CD4-positive, CD25-positive, alpha-beta regulatory T cell (primary cell): Measurements from ENCODE around the gene SERP2. TPM values are rescaled to one million over a fixed set of nuclear protein-coding genes. Genes with fewer than 3 reads are reported as not detected.

Experiments
- ATAC-seq, 2 donors: fragments of 150-1000 bp; cut with Tn5 transposase; one replicate each; pipeline ENCODE4 v1.10.0; 2021; ENCODE audit warnings: low read depth in 2 of 2, moderate number of reproducible peaks in 2 of 2, moderate library complexity in 1 of 2
- DNase-seq, 3 donors: peaks; one replicate each; pipeline versions ENCODE4 v3.0.0 to v3.0.0-alpha.2; 2012 to 2022; ENCODE audit warnings: mixed read lengths in 1 of 3
- H3K27ac ChIP-seq: one replicate; pipeline ENCODE4 v1.7.0; 2013; ENCODE audit warnings: mild to moderate bottlenecking, low read length; ENCODE audit not compliant: insufficient read depth, poor library complexity, severe bottlenecking
- H3K27me3 ChIP-seq: one replicate; pipeline ENCODE4 v1.7.0; 2013; ENCODE audit warnings: low read length; ENCODE audit not compliant: control insufficient read depth, insufficient read depth
- H3K36me3 ChIP-seq: one replicate; pipeline ENCODE4 v1.7.0; 2013; ENCODE audit warnings: mild to moderate bottlenecking, low read length, moderate library complexity; ENCODE audit not compliant: control insufficient read depth, insufficient read depth
- H3K4me1 ChIP-seq: 2 replicates; pipeline ENCODE4 v1.7.0; 2013; ENCODE audit warnings: mild to moderate bottlenecking, low read length; ENCODE audit not compliant: insufficient read depth, control insufficient read depth, poor library complexity, severe bottlenecking
- H3K4me3 ChIP-seq: one replicate; pipeline ENCODE4 v1.7.0; 2013; ENCODE audit warnings: low read depth, mild to moderate bottlenecking, low read length, moderate library complexity
- H3K9me3 ChIP-seq, 2 experiments: 1 replicate in 1 of 2; 2 replicates in 1 of 2; pipeline ENCODE4 v1.7.0; 2013; ENCODE audit warnings: low read length in 2 of 2, mild to moderate bottlenecking in 1 of 2, moderate library complexity in 1 of 2; ENCODE audit not compliant: control insufficient read depth in 2 of 2
- H3K27ac Mint-ChIP-seq, 3 donors: one replicate each; pipeline ENCODE4 v1.8.0; 2020 to 2022; ENCODE audit warnings: mild to moderate bottlenecking in 3 of 3, mixed read lengths in 3 of 3, moderate library complexity in 2 of 3
- H3K27me3 Mint-ChIP-seq: one replicate; pipeline ENCODE4 v1.8.0; 2022; ENCODE audit warnings: mild to moderate bottlenecking, mixed read lengths
- H3K36me3 Mint-ChIP-seq: one replicate; pipeline ENCODE4 v1.8.0; 2020; ENCODE audit warnings: mixed read lengths
- H3K4me1 Mint-ChIP-seq, 4 donors: one replicate each; pipeline ENCODE4 v1.8.0; 2020 to 2022; ENCODE audit warnings: mixed read lengths in 4 of 4, mild to moderate bottlenecking in 1 of 4
- H3K4me3 Mint-ChIP-seq, 4 donors: one replicate each; pipeline ENCODE4 v1.8.0; 2020 to 2022; ENCODE audit warnings: mild to moderate bottlenecking in 4 of 4, mixed read lengths in 4 of 4, moderate library complexity in 3 of 4
- H3K9me3 Mint-ChIP-seq, 7 donors: one replicate each; pipeline ENCODE4 v1.8.0; 2020 to 2022; ENCODE audit warnings: mixed read lengths in 7 of 7, mild to moderate bottlenecking in 3 of 7, moderate library complexity in 2 of 7
- polyA plus RNA-seq, 4 donors: library from polyadenylated mRNA; unstranded; fragments of 300-500 nt; fragmentation: Illumina TruSeq; gene quantifications; one replicate each; pipeline ENCODE4 v1.2.3, GENCODE V29; 2021
- total RNA-seq: library from RNA; stranded (reverse); gene quantifications from one replicate; pipeline ENCODE4 v1.2.3, GENCODE V29; 2022

Gene SERP2
- total and polyA plus RNA-seq, 5 donors from 2014 or later = 0.48 to 2.0 (median 0.52) TPM; not detected in 2

DNA sequence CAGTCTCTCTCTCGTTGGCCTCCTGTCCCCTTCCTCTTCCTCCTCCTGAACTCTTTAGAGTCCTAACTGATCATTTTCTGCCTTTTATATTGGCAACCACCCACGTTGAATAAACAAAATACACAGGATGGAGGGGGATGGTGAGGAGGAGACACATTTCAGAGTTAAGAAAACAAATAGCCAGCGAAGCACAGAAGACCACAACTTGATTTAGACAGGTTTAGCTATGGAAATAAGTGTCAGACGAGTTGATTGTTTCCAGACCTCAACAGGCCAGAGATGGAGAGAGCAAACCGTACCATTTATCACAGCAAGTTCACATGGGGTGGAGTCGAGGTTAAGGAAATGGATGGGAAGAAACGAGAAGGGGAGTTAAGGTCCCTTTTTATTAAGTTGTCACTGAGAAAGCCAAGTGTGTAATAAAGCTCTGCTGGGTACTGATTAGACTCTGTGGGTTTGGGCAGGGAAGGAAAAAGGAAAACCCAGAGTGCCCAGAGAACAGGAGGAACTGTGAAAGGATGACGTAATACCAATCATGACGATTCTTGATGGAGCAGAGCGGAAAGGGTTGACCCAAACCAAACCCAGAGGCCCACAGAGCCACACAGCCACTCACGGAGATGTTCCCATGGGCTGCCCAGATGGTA, 11.1 kb upstream of the SERP2 start:
- Histone ChIP-seq H3K4me3 (no peak overlapping the region), H3K27me3 (peaks cover 2% of the 10 kb centered on the region), H3K36me3 (no peaks in the 10 kb centered on the region), H3K4me1 (no peaks in the 10 kb centered on the region), H3K27ac (no peak overlapping the region), H3K9me3 (no peaks in the 10 kb centered on the region)
- no peaks in the 10 kb centered on the region for H3K36me3 Mint-ChIP-seq
- DNase-seq (no peak), ATAC-seq (no peak)
- H3K27ac Mint-ChIP-seq = no peak overlapping the region
- no peaks in the 10 kb centered on the region for H3K27me3 Mint-ChIP-seq
- no peaks in the 10 kb centered on the region for H3K4me1 Mint-ChIP-seq
- H3K9me3 Mint-ChIP-seq = peaks cover 0 to 2% (median 0%) of the 10 kb centered on the region in 7 donors
- no peak overlapping the region for H3K4me3 Mint-ChIP-seq

DNA sequence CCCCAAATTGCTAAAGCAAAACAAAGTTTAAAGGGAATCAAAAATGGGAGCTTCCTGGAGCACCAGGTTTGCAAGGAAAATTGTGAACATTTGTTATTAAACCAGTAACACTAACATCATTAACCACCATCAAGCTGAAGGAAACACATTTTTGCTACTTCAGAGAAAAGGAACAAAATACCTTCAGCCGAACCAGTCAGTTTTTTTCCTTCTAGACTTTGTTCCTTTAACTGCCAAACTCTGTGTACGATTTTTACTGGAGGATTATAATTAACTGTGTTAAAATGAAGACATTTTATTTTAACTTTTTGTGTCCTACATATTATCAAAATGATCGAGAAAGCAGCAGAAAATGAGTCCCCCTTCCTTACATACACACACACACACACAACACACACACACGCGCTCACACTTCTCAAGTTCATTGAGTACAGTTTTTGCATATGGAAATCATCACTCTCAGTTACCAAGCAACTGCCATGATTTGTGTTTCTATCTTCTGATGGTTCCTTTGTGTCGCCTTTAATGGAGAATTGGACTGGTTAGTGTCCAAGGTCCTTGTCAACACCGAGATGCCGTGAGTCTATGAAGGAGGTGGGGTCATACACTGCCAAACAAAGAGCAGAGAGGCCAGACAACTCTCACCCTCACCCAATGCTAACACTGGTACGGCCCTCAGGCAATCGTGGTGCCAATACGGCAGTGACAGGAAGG, 9.8 kb upstream of the SERP2 start:
- H3K9me3 Mint-ChIP-seq = peaks cover 0 to 2% (median 0%) of the 10 kb centered on the region in 7 donors
- H3K27me3 Mint-ChIP-seq = no peaks in the 10 kb centered on the region
- H3K4me3 ChIP-seq = no peak overlapping the region
- H3K27me3 ChIP-seq = peaks cover 2% of the 10 kb centered on the region
- H3K4me3 Mint-ChIP-seq = no peak overlapping the region
- no peak overlapping the region for H3K27ac ChIP-seq
- H3K4me1 Mint-ChIP-seq = no peaks in the 10 kb centered on the region
- no peak for DNase-seq
- no peak overlapping the region for H3K27ac Mint-ChIP-seq
- H3K36me3 Mint-ChIP-seq = no peaks in the 10 kb centered on the region
- ATAC-seq = no peak
- no peaks in the 10 kb centered on the region for H3K4me1 ChIP-seq
- no peaks in the 10 kb centered on the region for H3K9me3 ChIP-seq
- no peaks in the 10 kb centered on the region for H3K36me3 ChIP-seq

DNA sequence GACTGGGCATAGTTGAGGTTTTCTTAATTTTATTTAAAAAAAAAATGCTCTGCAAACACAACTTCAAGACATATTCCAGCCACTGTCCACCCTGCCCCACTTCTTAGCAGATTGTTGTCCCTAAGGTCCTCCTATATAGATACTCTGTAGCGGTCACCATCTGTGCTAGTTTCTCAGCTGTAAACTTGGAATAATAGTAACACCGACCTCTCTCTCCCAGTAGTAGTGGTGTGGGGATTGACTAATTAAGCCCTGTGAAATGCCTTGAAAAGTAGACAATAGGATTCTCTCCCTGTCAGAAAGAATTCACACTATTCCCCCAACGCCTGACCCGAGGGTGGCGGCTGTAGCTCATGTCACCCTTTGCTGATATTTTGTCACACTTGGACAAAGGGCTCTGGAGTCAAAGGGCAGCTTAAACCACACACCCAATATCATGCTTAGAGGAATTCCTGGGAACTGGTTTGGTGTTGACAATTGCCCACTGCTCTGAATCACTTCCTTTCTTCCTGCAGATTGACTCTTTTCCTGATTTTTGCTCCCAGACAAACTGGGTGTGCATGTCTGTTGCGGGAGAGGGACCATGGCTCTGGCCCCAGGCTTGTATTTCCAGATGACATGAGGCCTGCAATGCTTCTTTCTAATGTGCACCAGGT, 9.2 kb upstream of the SERP2 start:
- no peak overlapping the region for H3K4me3 ChIP-seq
- no peak overlapping the region for H3K27ac Mint-ChIP-seq
- peaks cover 2% of the 10 kb centered on the region for H3K27me3 ChIP-seq
- no peak overlapping the region for H3K27ac ChIP-seq
- H3K36me3 ChIP-seq = no peaks in the 10 kb centered on the region
- peaks cover 2% of the 10 kb centered on the region for H3K27me3 Mint-ChIP-seq
- no peak overlapping the region for H3K4me3 Mint-ChIP-seq
- H3K4me1 Mint-ChIP-seq = no peaks in the 10 kb centered on the region
- peaks cover 0 to 2% (median 0%) of the 10 kb centered on the region in 7 donors for H3K9me3 Mint-ChIP-seq
- H3K36me3 Mint-ChIP-seq = no peaks in the 10 kb centered on the region
- ATAC-seq = no peak
- no peaks in the 10 kb centered on the region for H3K9me3 ChIP-seq
- no peak for DNase-seq
- H3K4me1 ChIP-seq = no peaks in the 10 kb centered on the region

DNA sequence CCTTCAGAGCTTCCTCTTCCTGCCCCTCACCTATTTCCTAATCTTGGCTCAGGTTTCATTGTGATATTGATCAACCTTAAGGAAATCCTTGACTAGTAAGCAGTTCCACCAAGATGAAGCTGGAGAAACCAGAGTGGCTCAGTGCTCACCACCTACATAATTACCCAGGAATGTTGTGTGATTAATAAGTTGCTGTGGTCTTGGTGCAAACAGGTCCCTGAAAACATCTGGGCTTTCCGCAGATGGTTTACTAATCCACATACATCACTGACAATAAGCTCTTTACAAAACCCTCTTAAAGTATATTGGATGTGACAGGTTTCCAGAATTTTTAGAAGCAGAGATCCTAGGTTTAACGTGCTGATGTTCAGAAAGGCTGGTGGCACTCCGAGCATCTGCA, 8.6 kb upstream of the SERP2 start:
- Mint-ChIP-seq H3K27ac (no peak overlapping the region), H3K36me3 (no peaks in the 10 kb centered on the region), H3K27me3 (peaks cover 6% of the 10 kb centered on the region), H3K4me3 (no peak overlapping the region), H3K4me1 (no peaks in the 10 kb centered on the region), H3K9me3 (peaks cover 0 to 2% (median 0%) of the 10 kb centered on the region in 7 donors)
- H3K27ac ChIP-seq = no peak overlapping the region
- H3K9me3 ChIP-seq = no peaks in the 10 kb centered on the region
- no peak for DNase-seq
- no peak overlapping the region for H3K4me3 ChIP-seq
- H3K27me3 ChIP-seq = peaks cover 2% of the 10 kb centered on the region
- no peaks in the 10 kb centered on the region for H3K4me1 ChIP-seq
- no peaks in the 10 kb centered on the region for H3K36me3 ChIP-seq
- no peak for ATAC-seq

DNA sequence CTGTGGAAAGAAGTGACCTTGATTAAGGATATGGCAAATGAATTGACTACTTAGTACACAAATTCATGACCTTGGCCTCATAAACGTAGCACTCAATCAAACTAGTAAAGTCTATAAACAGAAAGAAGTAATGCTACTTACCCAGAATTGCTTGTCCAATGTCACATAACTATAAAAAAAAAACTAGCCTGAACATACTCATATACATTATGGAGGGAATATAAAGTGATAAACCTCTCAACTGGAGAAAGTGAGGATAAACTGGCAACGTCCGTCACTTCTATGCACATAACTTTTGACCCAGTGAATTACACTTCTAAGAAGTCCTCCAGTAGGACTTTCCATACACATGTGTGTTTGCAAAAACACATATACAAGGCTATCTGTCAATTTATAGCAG, 7.7 kb upstream of the SERP2 start:
- DNase-seq = no peak
- H3K36me3 ChIP-seq = no peaks in the 10 kb centered on the region
- H3K4me3 Mint-ChIP-seq = no peak overlapping the region
- H3K27me3 ChIP-seq = peaks cover 2% of the 10 kb centered on the region
- peaks cover 7% of the 10 kb centered on the region for H3K27me3 Mint-ChIP-seq
- H3K9me3 ChIP-seq = no peaks in the 10 kb centered on the region
- H3K27ac Mint-ChIP-seq = no peak overlapping the region
- no peak overlapping the region for H3K4me3 ChIP-seq
- no peaks in the 10 kb centered on the region for H3K4me1 Mint-ChIP-seq
- peaks cover 0 to 2% (median 0%) of the 10 kb centered on the region in 7 donors for H3K9me3 Mint-ChIP-seq
- H3K27ac ChIP-seq = no peak overlapping the region
- no peaks in the 10 kb centered on the region for H3K4me1 ChIP-seq
- no peak for ATAC-seq
- H3K36me3 Mint-ChIP-seq = no peaks in the 10 kb centered on the region

DNA sequence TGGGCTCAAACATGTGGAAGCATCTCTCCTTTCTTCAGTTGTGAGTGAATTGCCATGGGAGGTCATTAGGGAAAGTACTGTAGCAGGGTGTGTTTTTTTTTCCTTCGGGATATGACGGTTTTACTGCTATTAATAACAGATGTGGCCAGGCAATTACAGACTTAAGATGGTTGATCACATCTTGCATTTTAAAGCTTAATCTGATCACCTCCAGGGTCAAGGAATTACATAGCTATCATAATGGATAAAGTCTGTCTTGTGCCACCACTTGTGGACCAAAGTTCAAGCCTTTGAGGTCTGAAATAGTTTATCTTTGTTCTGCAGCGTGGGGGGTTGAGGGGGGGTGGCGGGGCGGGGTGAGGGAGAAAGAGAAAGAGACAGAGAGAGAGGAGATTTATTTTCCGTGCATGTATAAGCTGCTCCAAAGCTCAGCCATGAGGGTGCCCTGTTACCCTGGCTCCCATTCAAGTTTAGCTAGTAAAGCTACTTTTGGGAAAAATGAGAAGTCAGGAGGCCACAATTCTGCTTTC, 5.5 kb upstream of the SERP2 start:
- Mint-ChIP-seq H3K9me3 (peaks cover 0 to 2% (median 0%) of the 10 kb centered on the region in 7 donors), H3K27ac (no peak overlapping the region), H3K27me3 (peaks cover 25% of the 10 kb centered on the region), H3K36me3 (no peaks in the 10 kb centered on the region), H3K4me3 (no peak overlapping the region), H3K4me1 (peaks cover 0 to 9% (median 3%) of the 10 kb centered on the region in 4 donors)
- no peaks in the 10 kb centered on the region for H3K9me3 ChIP-seq
- DNase-seq (no peak), ATAC-seq (no peak)
- no peaks in the 10 kb centered on the region for H3K4me1 ChIP-seq
- no peak overlapping the region for H3K27ac ChIP-seq
- H3K36me3 ChIP-seq = no peaks in the 10 kb centered on the region
- no peak overlapping the region for H3K4me3 ChIP-seq
- peaks cover 2% of the 10 kb centered on the region for H3K27me3 ChIP-seq

DNA sequence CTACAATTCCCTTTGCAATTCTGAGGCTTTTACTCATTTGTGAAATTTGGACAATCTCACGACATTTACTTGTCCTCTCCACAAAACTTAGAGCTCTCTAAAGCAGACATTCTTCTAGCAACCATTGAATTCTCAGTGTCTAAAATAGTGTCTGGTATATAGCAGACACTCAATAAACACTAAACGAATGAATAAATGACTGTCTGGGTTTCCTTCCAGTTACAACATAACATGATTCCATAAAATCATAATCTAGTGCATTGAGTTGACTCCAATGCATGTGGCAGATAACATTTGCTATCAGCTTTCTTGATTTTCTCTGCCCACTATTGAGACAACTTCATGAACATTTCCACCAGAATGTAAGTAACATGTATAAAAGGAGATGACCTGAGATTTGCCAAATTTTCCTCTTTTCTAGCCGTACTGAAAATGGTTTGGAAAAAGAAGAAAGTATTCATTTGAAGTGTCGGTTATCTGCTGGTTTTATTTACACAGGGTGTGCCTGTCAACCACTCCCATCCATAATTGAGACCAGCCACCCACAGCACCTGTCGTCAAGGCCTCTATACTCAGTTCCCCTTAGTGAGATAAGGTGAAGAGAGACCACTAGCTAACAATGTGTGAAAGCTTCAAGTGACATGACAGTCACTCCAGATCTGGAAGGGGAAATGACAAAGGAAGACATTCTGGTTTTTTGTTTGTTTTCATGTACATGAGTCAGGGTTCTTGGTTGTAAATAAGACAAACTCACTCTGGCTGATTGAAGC, 4.8 kb upstream of the SERP2 start:
- Mint-ChIP-seq H3K4me1 (peaks cover 0 to 9% (median 3%) of the 10 kb centered on the region in 4 donors), H3K9me3 (peaks cover 0 to 2% (median 0%) of the 10 kb centered on the region in 7 donors), H3K36me3 (no peaks in the 10 kb centered on the region), H3K4me3 (no peak overlapping the region), H3K27me3 (peaks cover 25% of the 10 kb centered on the region), H3K27ac (no peak overlapping the region)
- Histone ChIP-seq H3K4me3 (no peak overlapping the region), H3K27ac (no peak overlapping the region), H3K36me3 (no peaks in the 10 kb centered on the region), H3K27me3 (peaks cover 2% of the 10 kb centered on the region), H3K9me3 (no peaks in the 10 kb centered on the region), H3K4me1 (peaks cover 6% of the 10 kb centered on the region)
- DNase-seq (no peak), ATAC-seq (no peak)
